Measurements from ENCODE around the gene SHANK1. TPM values are rescaled to one million over a fixed set of nuclear protein-coding genes. Genes with fewer than 3 reads are reported as not detected.
"Not testable (repeated sequence)": the region's sequence is repeated elsewhere in the genome, so short reads cannot be mapped to it uniquely, and the experiment has no call there.

Gene SHANK1
- total RNA-seq, result 10 to 100 TPM in 5 of 9 donors, 1 to 10 TPM in 4; 4.2 to 14.6 (median 10.3) TPM
- 10 to 100 TPM in 1 of 3 donors, 1 to 10 TPM in 2; 1.5 to 22.6 (median 2.1) TPM for polyA plus RNA-seq
- long read RNA-seq, donor 1, result 0 reads
- long read RNA-seq, donor 2, partial matches to known transcripts, result 7 of 7 reads
- long read RNA-seq, donor 2, other reads (novel, unspliced or antisense), result 0 of 7 reads
- long read RNA-seq, donor 3, result 0 reads
- long read RNA-seq, donor 4, partial matches to known transcripts, result 0 of 1 reads
- long read RNA-seq, donor 4, other reads (novel, unspliced or antisense), result 1 of 1 reads
- long read RNA-seq, donor 5, partial matches to known transcripts, result 0 of 3 reads
- long read RNA-seq, donor 5, other reads (novel, unspliced or antisense), result 3 of 3 reads
- long read RNA-seq, donor 6, result 0 reads
- long read RNA-seq, donor 7, result 0 reads
- long read RNA-seq, donor 8, result 0 reads
- long read RNA-seq, donor 9, result 0 reads
- long read RNA-seq, donor 10, partial matches to known transcripts, result 18 of 18 reads
- long read RNA-seq, donor 10, other reads (novel, unspliced or antisense), result 0 of 18 reads

- no peak for TF ChIP-seq POLR2A (IDR thresholded peaks at IDR 0.05)
- TF ChIP-seq CTCF (IDR thresholded peaks at IDR 0.05), result no peak
- intact Hi-C loops (cut with DNase I), result loop anchor here in 1 of 2 donors (10.0 kb wide), 1 partner anchor 205 kb away; no protein-coding TSS in a partner anchor
- Histone ChIP-seq H3K27ac (peak within 1 kb of the TSS in 1 of 5 donors; percentile 73), H3K27me3 (no peaks in the 10 kb centered on the region), H3K9me3 (replicated peaks in 1 of 3) (no peaks in the 10 kb centered on the region), H3K36me3 (replicated peaks in 1 of 2) (no peaks in the 10 kb centered on the region), H3K4me3 (peak within 1 kb of the TSS in 2 of 4 donors; percentile 9 to 57), H3K4me1 (replicated peaks in 1 of 2) (peaks cover 13 to 39% of the 10 kb centered on the region in 2 donors)
- DNase-seq, result no peak
- WGBS, 4 donors, result 0 to 3% (median 2%) methylated on average over 11 to 31 of the region's 47 CpGs
Observed at GRCh38 chr19:50719566-50719965, at the start of gene SHANK1. Gene SHANK1, minus strand, starts transcription at chr19:50719802. Its CDS starts 2,883 bp downstream, at chr19:50716919.

- intact Hi-C loops (cut with DNase I), result no loop called here
- peaks cover 9% of the 10 kb centered on the region for H3K27me3 ChIP-seq
- WGBS, 4 donors, result 39 to 47% (median 46%) methylated on average over 5 of the region's 5 CpGs
- no peak overlapping the region for H3K27ac ChIP-seq
- no peaks in the 10 kb centered on the region for H3K36me3 ChIP-seq (replicated peaks in 1 of 2)
- no peaks in the 10 kb centered on the region for H3K4me1 ChIP-seq (replicated peaks in 1 of 2)
- no peak for TF ChIP-seq CTCF (IDR thresholded peaks at IDR 0.05)
- TF ChIP-seq POLR2A (IDR thresholded peaks at IDR 0.05), result no peak
- no peak overlapping the region for H3K4me3 ChIP-seq
- no peak for DNase-seq
- no peaks in the 10 kb centered on the region for H3K9me3 ChIP-seq (replicated peaks in 1 of 3)
Observed at GRCh38 chr19:50768277-50768676, 48.7 kb upstream of the SHANK1 start.

GRCh38 chr19:50767263-50767662 is 47.7 kb upstream of the SHANK1 start:
- H3K27me3 ChIP-seq; H3K4me3 ChIP-seq; DNase-seq; H3K9me3 ChIP-seq (replicated peaks in 1 of 3); H3K36me3 ChIP-seq (replicated peaks in 1 of 2); H3K27ac ChIP-seq; H3K4me1 ChIP-seq (replicated peaks in 1 of 2); intact Hi-C loops (cut with DNase I): not testable (repeated sequence)
- WGBS, 4 donors, result 20 to 35% (median 24%) methylated on average over 5 of the region's 5 CpGs

GRCh38 chr19:50766746-50767145 is 47.1 kb upstream of the SHANK1 start:
- H3K9me3 ChIP-seq (replicated peaks in 1 of 3); H3K4me3 ChIP-seq; H3K27me3 ChIP-seq; H3K36me3 ChIP-seq (replicated peaks in 1 of 2); H3K27ac ChIP-seq; DNase-seq; H3K4me1 ChIP-seq (replicated peaks in 1 of 2); intact Hi-C loops (cut with DNase I): not testable (repeated sequence)
- 55 to 71% (median 60%) methylated on average over 9 to 12 of the region's 12 CpGs for WGBS, 4 donors

- Histone ChIP-seq H3K27ac (no peak overlapping the region), H3K36me3 (replicated peaks in 1 of 2) (no peaks in the 10 kb centered on the region), H3K4me1 (replicated peaks in 1 of 2) (no peaks in the 10 kb centered on the region), H3K27me3 (peaks cover 7% of the 10 kb centered on the region), H3K9me3 (replicated peaks in 1 of 3) (no peaks in the 10 kb centered on the region), H3K4me3 (no peak overlapping the region)
- 56 to 63% (median 59%) methylated on average over 7 of the region's 7 CpGs for WGBS, 4 donors
- no peak for TF ChIP-seq POLR2A (IDR thresholded peaks at IDR 0.05)
- TF ChIP-seq CTCF (IDR thresholded peaks at IDR 0.05), result no peak
- intact Hi-C loops (cut with DNase I), result no loop called here
- no peak for DNase-seq
Observed at GRCh38 chr19:50764409-50764808, 44.8 kb upstream of the SHANK1 start.

GRCh38 chr19:50763521-50763920 is 43.9 kb upstream of the SHANK1 start:
- H3K4me3 ChIP-seq; H3K27ac ChIP-seq; H3K36me3 ChIP-seq (replicated peaks in 1 of 2); H3K4me1 ChIP-seq (replicated peaks in 1 of 2); intact Hi-C loops (cut with DNase I); H3K27me3 ChIP-seq; H3K9me3 ChIP-seq (replicated peaks in 1 of 3); DNase-seq: not testable (repeated sequence)
- 39 to 49% (median 43%) methylated on average over 4 to 11 of the region's 13 CpGs for WGBS, 4 donors

- H3K27me3 ChIP-seq; H3K27ac ChIP-seq; H3K4me3 ChIP-seq; H3K4me1 ChIP-seq (replicated peaks in 1 of 2); H3K9me3 ChIP-seq (replicated peaks in 1 of 3); intact Hi-C loops (cut with DNase I); DNase-seq; H3K36me3 ChIP-seq (replicated peaks in 1 of 2): not testable (repeated sequence)
- 49 to 68% (median 54%) methylated on average over 3 of the region's 3 CpGs for WGBS, 4 donors
Observed at GRCh38 chr19:50761501-50761900, 41.9 kb upstream of the SHANK1 start.
